Muscle of back (tissue), 13 donors: ENCODE data around the gene APOBEC3G. TPM values are rescaled to one million over a fixed set of nuclear protein-coding genes. Genes with fewer than 3 reads are reported as not detected.
"Not testable (repeated sequence)": the region's sequence is repeated elsewhere in the genome, so short reads cannot be mapped to it uniquely, and the experiment has no call there.

ENCODE experiments used
- DNase-seq, 3 donors: peaks; one replicate each; pipeline versions ENCODE4 v3.0.0 to v3.0.0-alpha.2; 2013
- long read RNA-seq, 9 donors: transcript quantifications; one replicate each; lab custom pipeline, GENCODE V29; 2026
- polyA plus RNA-seq, 10 donors: library from polyadenylated mRNA; unstranded; fragments of 120-200 nt; gene quantifications; one replicate each; pipeline ENCODE4 v1.2.1, GENCODE V29; 2013; ENCODE audit not compliant: insufficient read length in 10 of 10

APOBEC3G gene
- 1 to 10 TPM; 2.3 to 6.5 (median 3.9) TPM for polyA plus RNA-seq
- long read RNA-seq, donor 1, partial matches to known transcripts = 0 of 2 reads
- long read RNA-seq, donor 1, other reads (novel, unspliced or antisense) = 0 of 2 reads
- long read RNA-seq, donor 2, partial matches to known transcripts = 0 of 1 reads
- long read RNA-seq, donor 2, other reads (novel, unspliced or antisense) = 0 of 1 reads
- long read RNA-seq, donor 3 = 0 reads
- long read RNA-seq, donor 4, partial matches to known transcripts = 0 of 1 reads
- long read RNA-seq, donor 4, other reads (novel, unspliced or antisense) = 0 of 1 reads
- long read RNA-seq, donor 5, partial matches to known transcripts = 0 of 3 reads
- long read RNA-seq, donor 5, other reads (novel, unspliced or antisense) = 0 of 3 reads
- long read RNA-seq, donor 6, partial matches to known transcripts = 0 of 1 reads
- long read RNA-seq, donor 6, other reads (novel, unspliced or antisense) = 0 of 1 reads
- long read RNA-seq, donor 7 = 0 reads
- long read RNA-seq, donor 8 = 0 reads
- long read RNA-seq, donor 9 = 0 reads

DNA sequence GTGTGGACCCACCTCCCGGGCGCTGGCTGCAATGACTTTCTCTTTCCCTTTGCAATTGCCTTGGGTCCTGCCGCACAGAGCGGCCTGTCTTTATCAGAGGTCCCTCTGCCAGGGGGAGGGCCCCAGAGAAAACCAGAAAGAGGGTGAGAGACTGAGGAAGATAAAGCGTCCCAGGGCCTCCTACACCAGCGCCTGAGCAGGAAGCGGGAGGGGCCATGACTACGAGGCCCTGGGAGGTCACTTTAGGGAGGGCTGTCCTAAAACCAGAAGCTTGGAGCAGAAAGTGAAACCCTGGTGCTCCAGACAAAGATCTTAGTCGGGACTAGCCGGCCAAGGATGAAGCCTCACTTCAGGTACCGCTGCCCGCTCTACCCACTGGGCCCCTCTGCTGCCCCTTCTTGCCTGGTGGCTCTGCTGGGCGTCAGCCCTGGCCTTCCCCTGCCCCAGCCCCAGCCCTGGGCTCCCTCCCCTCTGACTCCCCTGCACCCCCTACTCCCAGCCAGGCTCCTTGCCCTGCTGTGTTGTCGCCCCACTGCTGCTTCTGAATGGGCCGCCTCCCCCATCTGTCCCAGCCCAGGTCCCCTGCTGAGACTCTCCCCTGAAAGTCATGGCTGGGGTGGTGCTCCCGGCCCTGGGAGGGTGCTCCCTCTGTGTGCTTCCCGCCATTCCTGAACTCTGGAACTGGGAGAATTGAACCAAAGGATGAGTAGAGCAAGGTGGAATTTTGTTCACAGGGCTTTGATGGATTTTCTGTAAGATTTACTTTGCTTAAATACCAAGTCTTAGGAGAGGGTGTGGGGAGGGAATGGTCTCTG lies at the start of gene APOBEC3G:
Gene APOBEC3G (plus strand): TSS at position 250 of the 815 bp plus-strand sequence. CDS start 87 bp downstream, at position 337.
- peak; percentile 38 to 74 (median 45) for DNase-seq

DNA sequence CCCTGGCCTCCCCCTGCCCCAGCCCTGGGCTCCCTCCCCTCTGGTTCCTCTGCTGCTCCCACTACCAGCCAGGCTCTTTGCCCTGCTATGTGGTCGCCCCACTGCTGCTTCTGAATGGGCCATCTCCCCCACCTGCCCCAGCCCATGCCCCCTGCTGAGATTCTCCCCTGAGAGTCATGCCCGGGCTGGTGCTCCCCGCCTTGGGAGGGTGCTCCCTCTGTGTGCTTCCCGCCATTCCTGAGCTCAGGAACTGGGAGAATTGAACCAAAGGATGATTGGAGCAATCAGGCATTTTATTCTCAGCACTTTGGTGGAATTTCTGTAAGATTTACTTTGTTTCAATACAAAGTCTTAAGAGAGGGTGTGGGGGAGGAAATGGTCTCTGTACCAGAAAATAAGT lies 49.4 kb upstream of the APOBEC3G start:
- no peak for DNase-seq

DNA sequence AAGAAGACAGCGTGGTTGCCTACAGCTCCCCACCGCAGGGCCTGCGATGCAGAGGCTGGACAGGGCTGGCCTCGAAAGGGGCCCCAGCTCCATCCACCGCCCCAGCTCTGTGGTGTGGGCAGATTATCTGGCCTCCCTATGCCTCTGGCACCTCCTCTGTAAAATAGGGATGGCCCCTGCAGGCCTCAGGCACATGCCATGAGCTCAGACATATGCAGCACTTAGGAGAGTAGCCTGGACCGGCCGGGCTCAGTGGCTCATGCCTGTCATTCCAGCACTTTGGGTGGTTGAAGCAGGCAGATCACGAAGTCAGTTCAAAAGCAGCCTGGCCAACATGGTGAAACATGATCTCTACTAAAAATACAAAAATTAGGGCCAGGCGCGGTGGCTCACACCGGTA lies 48.8 kb upstream of the APOBEC3G start:
- DNase-seq = no peak

DNA sequence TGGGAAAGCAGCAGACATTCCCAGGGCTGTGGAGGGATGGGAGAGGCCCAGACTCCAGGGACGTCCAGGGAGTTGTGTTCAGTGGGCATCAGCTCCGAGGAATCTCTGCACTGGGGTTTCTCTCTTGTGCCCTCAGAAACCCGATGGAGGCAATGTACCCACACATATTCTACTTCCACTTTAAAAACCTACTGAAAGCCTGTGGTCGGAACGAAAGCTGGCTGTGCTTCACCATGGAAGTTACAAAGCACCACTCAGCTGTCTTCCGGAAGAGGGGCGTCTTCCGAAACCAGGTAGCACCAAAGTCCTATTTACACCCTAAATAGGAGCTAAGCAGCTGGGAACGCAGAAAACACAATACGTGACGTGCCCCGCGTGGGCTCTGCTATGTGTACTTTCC lies 47.8 kb upstream of the APOBEC3G start:
- no peak for DNase-seq

DNA sequence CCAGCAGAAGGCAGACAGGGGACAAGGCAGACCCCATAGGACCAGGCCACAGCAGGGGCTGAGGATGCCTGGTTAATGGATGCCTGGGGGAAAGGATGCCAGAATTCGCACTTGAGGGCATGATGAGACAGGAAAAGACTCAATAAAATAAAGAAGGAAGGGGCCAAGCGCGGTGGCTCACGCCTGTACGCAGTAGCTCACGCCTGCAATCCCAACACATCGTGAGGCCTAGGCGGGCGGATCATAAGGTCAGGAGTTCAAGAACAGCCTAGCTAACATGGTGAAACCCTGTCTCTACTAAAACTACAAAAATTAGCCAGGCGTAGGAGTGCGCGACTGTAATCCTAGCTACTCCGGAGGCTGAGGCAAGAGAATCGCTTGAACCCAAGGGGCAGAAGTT lies 46.4 kb upstream of the APOBEC3G start:
- no peak for DNase-seq

DNA sequence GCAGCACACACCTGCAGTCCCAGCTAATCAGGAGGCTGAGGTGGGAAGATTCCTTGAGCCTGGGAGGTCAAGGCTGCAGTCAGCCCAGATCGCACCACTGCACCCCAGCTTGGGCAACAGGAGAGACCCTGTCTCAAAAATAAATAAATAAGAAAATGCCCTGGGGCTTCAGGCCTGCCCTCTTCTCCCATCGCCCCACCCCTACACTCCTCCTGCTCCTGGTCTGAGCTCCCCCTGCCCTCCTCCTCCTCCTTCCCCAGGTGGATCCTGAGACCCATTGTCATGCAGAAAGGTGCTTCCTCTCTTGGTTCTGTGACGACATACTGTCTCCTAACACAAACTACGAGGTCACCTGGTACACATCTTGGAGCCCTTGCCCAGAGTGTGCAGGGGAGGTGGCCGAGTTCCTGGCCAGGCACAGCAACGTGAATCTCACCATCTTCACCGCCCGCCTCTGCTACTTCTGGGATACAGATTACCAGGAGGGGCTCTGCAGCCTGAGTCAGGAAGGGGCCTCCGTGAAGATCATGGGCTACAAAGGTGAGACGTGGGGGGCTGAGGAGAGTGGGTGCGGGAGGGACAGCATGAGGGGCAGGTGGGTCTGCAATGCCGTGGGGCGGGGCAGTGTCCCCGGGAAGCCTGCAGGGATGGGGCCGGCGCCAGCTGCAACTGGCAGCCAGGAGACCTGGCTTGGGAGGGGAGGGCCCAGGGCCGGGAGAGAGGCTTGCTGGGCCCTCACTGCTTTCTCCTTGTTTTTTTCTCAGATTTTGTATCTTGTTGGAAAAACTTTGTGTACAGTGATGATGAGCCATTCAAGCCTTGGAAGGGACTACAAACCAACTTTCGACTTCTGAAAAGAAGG lies 45.4 kb upstream of the APOBEC3G start:
- not testable (repeated sequence) for DNase-seq

DNA sequence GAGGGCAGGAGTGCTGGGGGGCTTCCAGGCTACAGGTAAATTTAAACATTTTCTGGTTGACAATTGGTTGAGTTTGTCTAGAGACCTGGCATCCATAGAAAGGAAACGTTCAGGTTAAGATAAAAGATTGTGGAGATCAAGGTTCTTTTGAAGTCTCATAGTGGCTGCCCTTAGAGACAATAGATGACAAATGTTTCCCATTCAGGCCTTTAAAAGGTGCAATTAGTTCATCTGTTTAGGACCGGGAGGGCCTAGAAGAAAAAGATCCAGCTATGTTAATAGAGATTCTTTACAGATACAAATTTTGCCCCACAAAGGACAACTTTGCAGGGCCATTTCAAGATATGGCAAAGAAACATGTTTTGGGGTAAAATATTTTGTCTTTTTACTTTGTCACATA lies 40.0 kb upstream of the APOBEC3G start:
- DNase-seq = not testable (repeated sequence)

DNA sequence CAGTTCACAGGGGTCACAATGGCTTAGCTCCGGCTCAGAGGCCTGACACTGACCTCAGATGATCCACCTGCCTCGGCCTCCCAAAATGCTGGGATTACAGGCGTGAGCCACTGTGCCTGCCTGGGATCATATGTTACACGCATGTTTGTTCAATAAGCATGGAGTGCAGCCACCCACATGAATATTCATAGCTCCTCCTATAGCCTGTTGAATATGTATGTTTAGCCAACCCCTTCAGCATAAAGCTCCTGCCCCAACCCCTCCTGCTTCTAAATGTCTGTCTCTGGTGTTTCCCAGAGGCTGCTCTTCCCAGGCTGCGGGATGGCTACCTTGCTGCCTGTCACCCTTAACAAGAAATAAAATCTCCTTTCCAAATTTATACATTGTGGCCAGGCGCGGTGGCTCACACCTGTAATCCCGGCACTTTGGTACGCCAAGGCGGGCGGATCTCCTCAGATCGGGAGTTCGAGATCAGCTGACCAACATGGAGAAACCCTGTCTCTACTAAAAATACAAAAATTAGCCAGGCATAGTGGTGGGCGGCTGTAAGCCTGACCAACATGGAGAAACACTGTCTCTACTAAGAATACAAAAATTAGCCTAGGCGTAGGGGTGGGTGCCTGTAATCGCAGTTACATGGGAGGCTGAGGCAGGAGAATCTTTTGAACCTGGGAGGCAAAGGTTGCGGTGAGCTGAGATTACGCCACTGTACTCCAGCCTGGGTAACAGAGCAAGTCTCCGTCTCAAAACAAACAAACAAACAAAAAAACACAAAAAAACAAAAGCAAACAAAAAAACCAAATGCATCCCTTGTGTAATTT lies 37.6 kb upstream of the APOBEC3G start:
- no peak for DNase-seq

DNA sequence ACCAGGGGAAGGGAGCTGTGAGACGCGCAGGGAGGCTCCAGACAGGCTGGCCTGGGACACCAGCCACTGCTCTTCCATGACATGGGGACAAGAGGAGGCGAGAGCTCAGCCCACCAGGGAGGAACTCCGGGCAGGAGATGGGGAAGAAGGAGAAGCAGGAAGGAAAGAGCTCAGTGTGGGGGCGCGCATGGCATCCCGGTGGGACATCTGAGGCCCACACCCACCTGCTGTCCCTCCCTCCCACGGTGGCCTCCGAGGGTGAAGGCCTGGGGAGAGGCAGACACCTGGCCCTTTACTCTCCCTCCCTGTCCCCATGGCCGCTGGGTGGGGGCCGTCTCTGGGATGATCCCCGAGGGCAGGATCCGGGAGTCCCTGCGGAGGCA lies 36.9 kb upstream of the APOBEC3G start:
- peak in 1 of 3 donors; percentile 27 for DNase-seq

DNA sequence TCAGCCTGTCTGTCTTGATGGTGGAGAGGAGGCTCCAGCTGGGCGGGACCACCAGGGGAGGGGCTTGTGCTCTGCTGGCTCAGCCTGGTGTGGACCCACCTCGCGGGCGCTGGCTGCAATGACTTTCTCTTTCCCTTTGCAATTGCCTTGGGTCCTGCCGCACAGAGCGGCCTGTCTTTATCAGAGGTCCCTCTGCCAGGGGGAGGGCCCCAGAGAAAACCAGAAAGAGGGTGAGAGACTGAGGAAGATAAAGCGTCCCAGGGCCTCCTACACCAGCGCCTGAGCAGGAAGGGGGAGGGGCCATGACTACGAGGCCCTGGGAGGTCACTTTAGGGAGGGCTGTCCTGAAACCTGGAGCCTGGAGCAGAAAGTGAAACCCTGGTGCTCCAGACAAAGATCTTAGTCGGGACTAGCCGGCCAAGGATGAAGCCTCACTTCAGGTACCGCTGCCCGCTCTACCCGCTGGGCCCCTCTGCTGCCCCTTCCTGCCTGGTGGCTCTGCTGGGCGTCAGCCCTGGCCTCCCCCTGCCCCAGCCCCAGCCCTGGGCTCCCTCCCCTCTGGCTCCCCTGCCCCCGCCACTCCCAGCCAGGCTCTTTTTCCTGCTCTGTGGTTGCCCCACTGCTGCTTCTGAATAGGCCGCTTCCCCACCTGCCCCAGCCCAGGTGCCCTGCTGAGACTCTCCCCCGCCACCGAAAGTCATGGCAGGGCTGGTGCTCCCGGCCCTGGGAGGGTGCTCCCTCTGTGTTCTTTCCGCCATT lies 36.4 kb upstream of the APOBEC3G start, which contains the start of gene APOBEC3F:
Gene APOBEC3F (plus strand): TSS at position 327 of the 759 bp plus-strand sequence. CDS start 97 bp downstream, at position 424.
- peak; percentile 31 to 72 (median 34) for DNase-seq

DNA sequence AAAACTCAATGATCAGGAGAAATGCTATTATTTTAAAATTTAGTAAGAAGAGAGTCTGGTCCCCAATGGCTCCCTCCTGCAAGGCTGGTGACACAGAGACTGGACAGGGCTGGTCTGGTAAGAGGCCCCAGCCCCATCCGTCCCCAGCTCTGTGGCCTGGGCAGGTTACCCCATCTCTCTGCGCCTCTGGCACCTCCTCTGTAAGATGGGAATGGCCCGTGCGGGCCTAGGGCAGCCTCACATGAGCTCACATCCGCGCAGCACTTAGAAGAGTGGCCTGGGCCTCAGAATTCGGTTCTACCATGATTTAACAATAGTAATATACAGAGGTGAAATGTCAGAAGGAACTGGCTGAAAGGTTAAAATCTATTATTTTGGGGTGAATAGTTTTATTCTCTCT lies 35.2 kb upstream of the APOBEC3G start:
- no peak for DNase-seq

DNA sequence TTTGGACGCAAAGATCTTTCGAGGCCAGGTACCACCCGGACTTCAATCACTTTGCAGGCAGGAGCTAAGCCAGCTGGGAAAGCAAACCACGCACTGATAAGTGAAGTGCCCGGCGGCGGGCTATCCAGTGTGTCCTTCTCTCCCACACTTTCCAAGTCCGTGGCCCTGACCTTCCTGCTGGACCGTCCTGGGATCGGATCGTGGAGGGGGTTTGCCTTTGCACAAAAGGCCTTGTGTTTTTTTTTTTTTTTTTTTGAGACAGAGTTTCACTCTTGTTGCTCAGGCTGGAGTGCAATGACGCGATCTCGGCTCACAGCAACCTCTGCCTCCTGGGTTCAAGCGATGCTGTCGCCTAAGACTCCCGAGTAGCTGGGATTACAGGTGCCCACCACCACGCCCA lies 34.0 kb upstream of the APOBEC3G start:
- DNase-seq = not testable (repeated sequence)

DNA sequence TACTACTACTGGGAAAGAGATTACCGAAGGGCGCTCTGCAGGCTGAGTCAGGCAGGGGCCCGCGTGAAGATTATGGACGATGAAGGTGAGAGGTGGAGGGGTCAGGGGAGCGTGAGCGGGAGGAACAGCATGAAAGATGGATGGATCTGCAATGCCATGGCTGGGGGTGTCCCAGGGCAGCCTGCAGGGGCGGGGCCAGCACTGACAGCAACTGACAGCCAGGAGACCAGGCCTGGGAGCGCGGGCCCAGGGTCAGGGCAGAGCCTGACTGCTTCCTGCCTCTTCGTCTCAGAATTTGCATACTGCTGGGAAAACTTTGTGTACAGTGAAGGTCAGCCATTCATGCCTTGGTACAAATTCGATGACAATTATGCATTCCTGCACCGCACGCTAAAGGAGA lies 31.9 kb upstream of the APOBEC3G start:
- not testable (repeated sequence) for DNase-seq

DNA sequence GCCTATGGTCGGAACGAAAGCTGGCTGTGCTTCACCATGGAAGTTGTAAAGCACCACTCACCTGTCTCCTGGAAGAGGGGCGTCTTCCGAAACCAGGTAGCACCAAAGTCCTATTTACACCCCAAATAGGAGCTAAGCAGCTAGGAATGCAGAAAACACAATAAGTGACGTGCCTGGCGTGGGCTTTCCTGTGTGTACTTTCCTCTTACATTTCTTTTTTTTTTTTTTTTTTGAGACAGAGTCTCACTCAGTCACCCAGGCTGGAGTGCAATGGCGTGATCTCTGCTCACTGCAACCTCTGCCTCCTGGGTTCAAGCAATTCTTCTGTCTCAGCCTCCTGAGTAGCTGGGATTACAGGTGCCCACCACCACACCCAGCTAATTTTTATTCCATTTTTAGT lies 27.6 kb upstream of the APOBEC3G start:
- DNase-seq = not testable (repeated sequence)

DNA sequence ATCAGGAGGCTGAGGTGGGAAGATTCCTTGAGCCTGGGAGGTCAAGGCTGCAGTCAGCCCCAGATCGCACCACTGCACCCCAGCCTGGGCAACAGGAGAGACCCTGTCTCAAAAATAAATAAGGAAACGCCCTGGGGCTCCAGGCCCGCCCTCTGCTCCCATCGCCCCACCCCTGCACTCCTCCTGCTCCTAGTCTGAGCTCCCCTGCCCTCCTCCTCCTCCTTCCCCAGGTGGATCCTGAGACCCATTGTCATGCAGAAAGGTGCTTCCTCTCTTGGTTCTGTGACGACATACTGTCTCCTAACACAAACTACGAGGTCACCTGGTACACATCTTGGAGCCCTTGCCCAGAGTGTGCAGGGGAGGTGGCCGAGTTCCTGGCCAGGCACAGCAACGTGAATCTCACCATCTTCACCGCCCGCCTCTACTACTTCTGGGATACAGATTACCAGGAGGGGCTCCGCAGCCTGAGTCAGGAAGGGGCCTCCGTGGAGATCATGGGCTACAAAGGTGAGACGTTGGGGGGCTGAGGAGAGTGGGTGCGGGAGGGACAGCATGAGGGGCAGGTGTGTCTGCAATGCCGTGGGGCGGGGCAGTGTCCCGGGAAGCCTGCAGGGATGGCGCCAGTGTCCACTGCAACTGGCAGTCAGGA lies 25.1 kb upstream of the APOBEC3G start:
- DNase-seq = not testable (repeated sequence)

DNA sequence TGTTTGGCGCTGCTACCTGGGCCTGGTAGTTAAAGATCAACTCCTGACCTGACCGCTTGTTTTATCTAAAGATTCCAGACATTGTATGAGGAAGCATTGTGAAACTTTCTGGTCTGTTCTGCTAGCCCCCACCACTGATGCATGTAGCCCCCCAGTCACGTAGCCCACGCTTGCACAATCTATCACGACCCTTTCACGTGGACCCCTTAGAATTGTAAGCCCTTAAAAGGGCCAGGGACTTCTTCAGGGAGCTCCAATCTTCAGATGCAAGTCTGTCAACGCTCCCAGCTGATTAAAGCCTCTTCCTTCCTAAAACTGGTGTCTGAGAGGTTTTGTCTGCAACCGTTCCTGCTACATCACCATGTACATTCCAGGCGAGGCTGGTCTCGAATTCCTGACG lies 21.4 kb upstream of the APOBEC3G start:
- DNase-seq = no peak

DNA sequence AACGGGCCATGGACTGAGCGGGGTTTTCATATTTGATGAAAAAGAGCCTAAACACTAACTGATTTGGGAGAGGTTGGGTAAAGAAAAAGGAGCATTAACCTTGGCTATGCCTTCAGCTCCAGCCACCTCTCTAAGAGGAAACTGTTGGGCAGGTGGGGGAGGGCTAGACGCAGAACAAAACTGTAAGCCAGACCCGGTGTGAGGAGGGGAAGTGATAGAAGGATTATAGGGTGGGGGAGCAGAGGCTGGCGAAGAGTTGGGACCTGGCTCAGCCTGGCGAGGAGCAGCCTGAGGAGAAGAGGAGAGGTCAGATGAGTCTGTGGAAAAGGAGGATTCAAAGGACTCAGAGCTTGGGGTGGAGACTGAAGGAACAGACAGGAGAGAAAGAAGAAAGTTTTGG lies 15.8 kb upstream of the APOBEC3G start:
- not testable (repeated sequence) for DNase-seq

DNA sequence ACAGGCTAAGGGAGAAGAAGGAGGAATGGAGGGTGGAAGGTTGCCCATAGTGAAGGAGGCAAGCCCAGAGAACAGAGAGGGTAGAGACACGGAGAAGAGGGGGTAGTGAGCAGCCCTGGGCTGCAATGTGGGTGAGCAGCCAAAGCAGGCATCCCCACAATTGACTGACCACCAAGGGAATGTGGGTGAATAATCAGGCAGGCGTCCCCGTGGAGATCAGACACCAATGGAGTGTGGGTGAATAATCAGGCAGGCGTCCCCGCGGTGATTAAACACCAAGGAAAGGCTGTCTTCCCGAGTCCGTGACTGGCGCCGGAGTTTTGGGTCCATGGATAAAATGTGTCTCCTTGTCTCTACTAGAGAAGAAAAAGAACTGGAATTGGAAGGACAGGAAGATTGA lies 15.1 kb upstream of the APOBEC3G start:
- DNase-seq = not testable (repeated sequence)

DNA sequence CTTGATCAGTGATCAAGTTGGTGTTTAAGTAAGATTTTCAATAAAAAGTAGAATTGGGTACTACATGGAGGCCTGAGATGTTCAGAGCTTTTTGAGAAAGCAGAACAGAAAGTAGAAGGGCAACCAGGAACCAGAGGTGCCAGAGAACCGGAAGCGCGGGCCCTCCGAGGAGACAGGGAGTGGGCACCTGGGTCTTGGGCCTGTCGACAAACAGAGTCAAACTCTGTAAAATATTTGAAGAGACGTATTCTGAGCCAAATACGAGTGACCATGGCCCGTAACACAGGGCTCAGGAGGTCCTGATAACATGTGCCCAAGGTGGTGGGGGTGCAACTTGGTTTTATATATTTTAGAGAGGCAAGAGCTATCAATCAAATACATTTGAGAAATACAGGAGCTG lies 13.2 kb upstream of the APOBEC3G start:
- DNase-seq = not testable (repeated sequence)
